Glutamatergic neuron (in vitro differentiated cells): ENCODE results near the gene IL34. TPM values are rescaled to one million over a fixed set of nuclear protein-coding genes. Genes with fewer than 3 reads are reported as not detected.

Experiments
- DNase-seq: peaks from one replicate; pipeline ENCODE4 v3.0.0; 2022
- H3K27ac Mint-ChIP-seq: one replicate; pipeline ENCODE4 v1.8.0; 2020; ENCODE audit warnings: mild to moderate bottlenecking, mixed read lengths, inconsistent platforms; ENCODE audit not compliant: unreplicated experiment
- H3K27me3 Mint-ChIP-seq: one replicate; pipeline ENCODE4 v1.8.0; 2020; ENCODE audit warnings: mild to moderate bottlenecking, moderate library complexity, mixed read lengths, inconsistent platforms; ENCODE audit not compliant: unreplicated experiment
- H3K36me3 Mint-ChIP-seq: one replicate; pipeline ENCODE4 v1.8.0; 2020; ENCODE audit warnings: mild to moderate bottlenecking, mixed read lengths, inconsistent platforms; ENCODE audit not compliant: unreplicated experiment
- H3K4me1 Mint-ChIP-seq: one replicate; pipeline ENCODE4 v1.8.0; 2020; ENCODE audit warnings: mild to moderate bottlenecking, low read depth, mixed read lengths, inconsistent platforms; ENCODE audit not compliant: unreplicated experiment
- H3K4me3 Mint-ChIP-seq: one replicate; pipeline ENCODE4 v1.8.0; 2020; ENCODE audit warnings: mild to moderate bottlenecking, mixed read lengths, inconsistent platforms; ENCODE audit not compliant: unreplicated experiment
- H3K9me3 Mint-ChIP-seq: one replicate; pipeline ENCODE4 v1.8.0; 2020; ENCODE audit warnings: mild to moderate bottlenecking, moderate library complexity, mixed read lengths, inconsistent platforms; ENCODE audit not compliant: unreplicated experiment
- total RNA-seq: library from RNA; stranded (reverse); fragmentation: NEBNext Ultra II Directional; extraction: Animal tissue kit (Norgen Biotek cat#: 25700); gene quantifications from one replicate; pipeline ENCODE4 v1.2.1, GENCODE V29; 2021; ENCODE audit not compliant: unreplicated experiment
- TF ChIP-seq, protein P1 (sequence below): fragments of 200-600 bp; sonication (generic); IDR thresholded peaks from one replicate; pipeline ENCODE4 v1.5.0; 2021; ENCODE audit not compliant: partially characterized antibody, unreplicated experiment

The IL34 gene
- total RNA-seq, 1 donor from 2014 or later, result 0.42 TPM

- no peaks in the 10 kb centered on the region for H3K36me3 Mint-ChIP-seq
- TF ChIP-seq, protein P1, sequence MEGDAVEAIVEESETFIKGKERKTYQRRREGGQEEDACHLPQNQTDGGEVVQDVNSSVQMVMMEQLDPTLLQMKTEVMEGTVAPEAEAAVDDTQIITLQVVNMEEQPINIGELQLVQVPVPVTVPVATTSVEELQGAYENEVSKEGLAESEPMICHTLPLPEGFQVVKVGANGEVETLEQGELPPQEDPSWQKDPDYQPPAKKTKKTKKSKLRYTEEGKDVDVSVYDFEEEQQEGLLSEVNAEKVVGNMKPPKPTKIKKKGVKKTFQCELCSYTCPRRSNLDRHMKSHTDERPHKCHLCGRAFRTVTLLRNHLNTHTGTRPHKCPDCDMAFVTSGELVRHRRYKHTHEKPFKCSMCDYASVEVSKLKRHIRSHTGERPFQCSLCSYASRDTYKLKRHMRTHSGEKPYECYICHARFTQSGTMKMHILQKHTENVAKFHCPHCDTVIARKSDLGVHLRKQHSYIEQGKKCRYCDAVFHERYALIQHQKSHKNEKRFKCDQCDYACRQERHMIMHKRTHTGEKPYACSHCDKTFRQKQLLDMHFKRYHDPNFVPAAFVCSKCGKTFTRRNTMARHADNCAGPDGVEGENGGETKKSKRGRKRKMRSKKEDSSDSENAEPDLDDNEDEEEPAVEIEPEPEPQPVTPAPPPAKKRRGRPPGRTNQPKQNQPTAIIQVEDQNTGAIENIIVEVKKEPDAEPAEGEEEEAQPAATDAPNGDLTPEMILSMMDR, result no peak
- peaks cover 9% of the 10 kb centered on the region for H3K4me1 Mint-ChIP-seq
Measured at GRCh38 chr16:70692873-70693671, 46.7 kb downstream of the IL34 start.

GRCh38 chr16:70694088-70694867, 47.9 kb downstream of the IL34 start:
- TF ChIP-seq, protein P1, result no peak
- peaks cover 8% of the 10 kb centered on the region for H3K4me1 Mint-ChIP-seq
- H3K27ac Mint-ChIP-seq, result no peak overlapping the region
- no peak overlapping the region for H3K4me3 Mint-ChIP-seq
- H3K9me3 Mint-ChIP-seq, result peaks cover 4% of the 10 kb centered on the region
- peaks cover 3% of the 10 kb centered on the region for H3K36me3 Mint-ChIP-seq
- no peak for DNase-seq
- H3K27me3 Mint-ChIP-seq, result peaks cover 1% of the 10 kb centered on the region

More at GRCh38 chr16:70692873-70693671, 46.7 kb downstream of the IL34 start:
- DNase-seq, result no peak
- no peaks in the 10 kb centered on the region for H3K9me3 Mint-ChIP-seq
- no peak overlapping the region for H3K27ac Mint-ChIP-seq
- no peak overlapping the region for H3K4me3 Mint-ChIP-seq
- peaks cover 1% of the 10 kb centered on the region for H3K27me3 Mint-ChIP-seq

- Mint-ChIP-seq H3K4me1 (peaks cover 8% of the 10 kb centered on the region), H3K27me3 (peaks cover 1% of the 10 kb centered on the region), H3K4me3 (no peak overlapping the region), H3K36me3 (peaks cover 4% of the 10 kb centered on the region), H3K27ac (no peak overlapping the region), H3K9me3 (peaks cover 5% of the 10 kb centered on the region)
- no peak for DNase-seq
- TF ChIP-seq, protein P1, result no peak
Measured at GRCh38 chr16:70694868-70695218, 48.5 kb downstream of the IL34 start.

DNA sequence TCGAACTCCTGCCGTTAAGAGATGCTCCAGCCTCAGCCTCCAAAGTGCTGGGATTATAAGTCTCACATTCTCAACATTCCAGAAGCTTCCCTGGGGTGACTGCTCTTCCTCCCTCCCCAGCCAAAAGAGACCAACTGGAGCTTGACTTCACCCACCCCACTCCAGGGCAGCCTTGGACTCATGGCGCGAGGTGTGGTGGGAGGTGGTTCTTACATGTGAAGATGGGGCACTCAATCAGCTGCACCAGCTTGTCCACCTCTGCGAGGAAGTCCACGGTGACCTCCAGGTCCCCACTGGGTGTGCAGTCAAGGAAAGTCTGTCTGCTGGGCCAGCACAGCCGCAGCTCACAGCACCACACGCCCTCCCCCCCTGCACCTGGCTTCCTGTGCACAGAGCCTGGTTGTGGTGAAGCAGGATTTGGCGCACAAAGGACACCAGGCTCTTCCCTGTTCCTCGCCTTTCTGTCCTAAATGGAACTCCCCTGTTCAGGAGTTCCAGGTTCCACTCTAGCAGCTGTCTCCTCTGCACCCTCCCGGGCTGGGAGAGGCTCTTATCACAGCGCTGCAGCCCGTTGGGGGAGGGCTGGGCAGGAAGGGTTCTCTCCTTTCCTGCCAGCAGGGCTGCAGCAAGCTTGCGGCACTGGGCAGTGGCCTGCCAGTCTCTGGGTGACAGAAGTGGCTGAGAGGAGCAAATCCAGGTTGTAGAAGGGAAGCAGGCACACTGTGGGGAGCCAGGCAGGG, 49.1 kb downstream of the IL34 start:
- Mint-ChIP-seq H3K36me3 (peaks cover 4% of the 10 kb centered on the region), H3K4me3 (no peak overlapping the region), H3K4me1 (peaks cover 11% of the 10 kb centered on the region), H3K27me3 (peaks cover 1% of the 10 kb centered on the region), H3K9me3 (peaks cover 7% of the 10 kb centered on the region), H3K27ac (no peak overlapping the region)
- no peak for DNase-seq
- TF ChIP-seq, protein P1, result no peak
